H1 (cell line): Measurements from ENCODE around the gene TTC38. TPM values are rescaled to one million over a fixed set of nuclear protein-coding genes. Genes with fewer than 3 reads are reported as not detected.

Source experiments
- CTCF ChIA-PET: fragments of 300-600 bp; sonication (Branson Sonifier 250); formaldehyde crosslinking; loops from one replicate; lab custom pipeline; 2021; ENCODE audit not compliant: partially characterized antibody; lab: Charles Lee
- POLR2A ChIA-PET: fragments of 300-600 bp; sonication (Branson Sonifier 250); formaldehyde crosslinking; loops from one replicate; lab custom pipeline; 2021; ENCODE audit warnings: inconsistent platforms; ENCODE audit not compliant: partially characterized antibody; lab: Charles Lee
- DNase-seq, 2 experiments: peaks; one replicate each; pipeline versions ENCODE4 v3.0.0 to v3.0.0-alpha.2; 2010 to 2022; ENCODE audit warnings: low spot score in 2 of 2, low read depth in 1 of 2, mixed read lengths in 1 of 2
- FAIRE-seq: peaks from 2 replicates; lab custom pipeline; 2011; peaks lifted over from hg19 to GRCh38; lab: Jason Lieb, UNC
- H2AFZ ChIP-seq: 2 replicates; pipeline ENCODE4 v1.8.1; 2012; ENCODE audit warnings: low read length, inconsistent platforms
- H2AK5ac ChIP-seq: 2 replicates; pipeline ENCODE4 v1.6.1; 2013; ENCODE audit warnings: low read depth, low read length
- H2BK120ac ChIP-seq: replicated peaks from 2 replicates; pipeline ENCODE3; 2013; ENCODE audit warnings: low read depth, low read length, inconsistent platforms
- H2BK12ac ChIP-seq: 2 replicates; pipeline ENCODE4 v1.6.1; 2013; ENCODE audit warnings: low read depth, low read length
- H2BK15ac ChIP-seq: 2 replicates; pipeline ENCODE4 v1.6.1; 2013; ENCODE audit warnings: low read length
- H2BK20ac ChIP-seq: 2 replicates; pipeline ENCODE4 v1.6.1; 2013; ENCODE audit warnings: low read length
- H2BK5ac ChIP-seq: 2 replicates; pipeline ENCODE4 v1.6.1; 2013; ENCODE audit warnings: low read depth, low read length
- H3K14ac ChIP-seq: 2 replicates; pipeline ENCODE4 v1.6.1; 2013; ENCODE audit warnings: inconsistent platforms; ENCODE audit not compliant: insufficient read length
- H3K18ac ChIP-seq: 2 replicates; pipeline ENCODE4 v1.6.1; 2013; ENCODE audit warnings: low read length; ENCODE audit errors: extremely low read depth
- H3K23ac ChIP-seq: 2 replicates; pipeline ENCODE4 v1.6.1; 2013; ENCODE audit warnings: inconsistent platforms; ENCODE audit not compliant: insufficient read length
- H3K23me2 ChIP-seq: 2 replicates; pipeline ENCODE4 v1.6.1; 2013; ENCODE audit warnings: low read depth, low read length
- H3K27ac ChIP-seq: 2 replicates; pipeline ENCODE4 v1.6.1; 2011; ENCODE audit warnings: low read depth, low read length, inconsistent platforms
- H3K27me3 ChIP-seq, 4 experiments: replicated peaks in 1 of 4; 1 replicate in 1 of 4; 2 replicates in 3 of 4; pipeline versions ENCODE4 v1.6.1 to v1.8.1; 2011 to 2013; ENCODE audit warnings: low read length in 3 of 4, mild to moderate bottlenecking in 3 of 4, inconsistent platforms in 2 of 4, mixed read lengths in 2 of 4, moderate library complexity in 1 of 4; ENCODE audit not compliant: control insufficient read depth in 3 of 4, insufficient read depth in 3 of 4; ENCODE audit errors: extremely low read depth in 1 of 4
- H3K36me3 ChIP-seq, 4 experiments: 2 replicates each; pipeline versions ENCODE4 v1.6.1 to v1.8.1; 2011 to 2013; ENCODE audit warnings: mild to moderate bottlenecking in 4 of 4, low read length in 3 of 4, moderate library complexity in 2 of 4, control low read depth in 1 of 4, inconsistent platforms in 1 of 4; ENCODE audit not compliant: insufficient read depth in 4 of 4, control insufficient read depth in 2 of 4
- H3K4ac ChIP-seq: replicated peaks from 2 replicates; pipeline ENCODE3; 2013; ENCODE audit warnings: low read length, low read depth, mixed read lengths, inconsistent platforms; ENCODE audit not compliant: insufficient read length
- H3K4me1 ChIP-seq, 4 experiments: replicated peaks in 1 of 4; 1 replicate in 1 of 4; 2 replicates in 3 of 4; pipeline versions ENCODE4 v1.6.1 to v1.8.1; 2011 to 2013; ENCODE audit warnings: low read length in 3 of 4, inconsistent platforms in 2 of 4, mixed read lengths in 1 of 4; ENCODE audit not compliant: insufficient read depth in 4 of 4, control insufficient read depth in 3 of 4
- H3K4me2 ChIP-seq, 2 experiments: 2 replicates each; pipeline versions ENCODE4 v1.6.1 to v1.8.1; 2011 to 2013; ENCODE audit warnings: low read depth in 2 of 2, low read length in 2 of 2, control low read depth in 1 of 2, inconsistent platforms in 1 of 2, mild to moderate bottlenecking in 1 of 2; ENCODE audit not compliant: insufficient read depth in 1 of 2
- H3K4me3 ChIP-seq, 4 experiments: fragments of 200-600, 300-600 bp in 1 of 4; sonication (generic), shearing (Covaris generic), sonication (Bioruptor Twin) in 1 of 4; 2 replicates each; pipeline versions ENCODE4 v1.5.1 to v1.8.1; 2011 to 2016; ENCODE audit warnings: low read length in 4 of 4, low read depth in 3 of 4, control low read depth in 2 of 4, inconsistent platforms in 2 of 4, mild to moderate bottlenecking in 2 of 4, mixed read lengths in 1 of 4, moderate library complexity in 1 of 4; ENCODE audit not compliant: insufficient read depth in 2 of 4; ENCODE audit errors: extremely low read depth in 1 of 4
- H3K56ac ChIP-seq: replicated peaks from 2 replicates; pipeline ENCODE3; 2013; ENCODE audit warnings: low read depth, mild to moderate bottlenecking, mixed read lengths, low read length, inconsistent platforms; ENCODE audit not compliant: insufficient read length
- H3K79me1 ChIP-seq: 2 replicates; pipeline ENCODE4 v1.6.1; 2013; ENCODE audit warnings: low read depth, low read length, control low read depth
- H3K79me2 ChIP-seq, 2 experiments: 2 replicates each; pipeline versions ENCODE4 v1.6.1 to v1.8.1; 2012 to 2013; ENCODE audit warnings: low read length in 2 of 2, mild to moderate bottlenecking in 2 of 2, inconsistent platforms in 1 of 2; ENCODE audit not compliant: insufficient read depth in 2 of 2, control insufficient read depth in 1 of 2
- H3K9ac ChIP-seq, 4 experiments: replicated peaks in 1 of 4; 1 replicate in 1 of 4; 2 replicates in 3 of 4; pipeline versions ENCODE4 v1.6.1 to v1.8.1; 2011 to 2013; ENCODE audit warnings: low read depth in 3 of 4, low read length in 3 of 4, control low read depth in 2 of 4, mild to moderate bottlenecking in 2 of 4, moderate library complexity in 2 of 4, inconsistent platforms in 1 of 4; ENCODE audit errors: extremely low read depth in 1 of 4
- H3K9me3 ChIP-seq, 2 experiments: 2 replicates each; pipeline versions ENCODE4 v1.6.1 to v1.8.1; 2012 to 2013; ENCODE audit warnings: mild to moderate bottlenecking in 2 of 2, moderate library complexity in 2 of 2, control low read depth in 1 of 2, inconsistent platforms in 1 of 2, low read depth in 1 of 2, low read length in 1 of 2, mixed read lengths in 1 of 2; ENCODE audit not compliant: insufficient read depth in 2 of 2
- H4K20me1 ChIP-seq, 2 experiments: replicated peaks in 1 of 2; 2 replicates each; pipeline versions ENCODE3 to v1.8.1; 2011 to 2013; ENCODE audit warnings: inconsistent platforms in 2 of 2, low read length in 2 of 2, mild to moderate bottlenecking in 1 of 2; ENCODE audit not compliant: insufficient read depth in 2 of 2, control insufficient read depth in 1 of 2
- H4K5ac ChIP-seq: 2 replicates; pipeline ENCODE4 v1.6.1; 2013; ENCODE audit warnings: low read length, low read depth, mixed read lengths, inconsistent platforms; ENCODE audit not compliant: insufficient read length
- H4K8ac ChIP-seq: 2 replicates; pipeline ENCODE4 v1.8.0; 2013; ENCODE audit warnings: mild to moderate bottlenecking, moderate library complexity, low read length, inconsistent platforms; ENCODE audit not compliant: insufficient read depth; ENCODE audit errors: extremely low read depth
- H4K91ac ChIP-seq: replicated peaks from 2 replicates; pipeline ENCODE3; 2013; ENCODE audit warnings: low read length, mixed read lengths, inconsistent platforms; ENCODE audit not compliant: insufficient read length
- WGBS, 2 experiments: shearing (Covaris generic) in 1 of 2; methylation state at CpG; one replicate each; pipeline versions ENCODE4 v1.1.6 to v1.1.7; 2013 to 2015; ENCODE audit warnings: low lambda C conversion rate in 2 of 2, mixed read lengths in 2 of 2, inconsistent platforms in 1 of 2, low coverage in 1 of 2, missing lambda C conversion rate in 1 of 2; ENCODE audit not compliant: insufficient replicate concordance in 2 of 2, insufficient coverage in 1 of 2, insufficient read length in 1 of 2; ENCODE audit errors: extremely low coverage in 1 of 2, missing lambda C conversion rate in 1 of 2; 5-methylcytosine and 5-hydroxymethylcytosine counted together
- polyA plus RNA-seq, 7 experiments: library from polyadenylated mRNA; depleted of rRNA in 3 of 7; stranded (reverse) in 5 of 7; unstranded in 2 of 7; fragments of >200 nt in 5 of 7; fragments of 200-250 nt in 2 of 7; gene quantifications; 1 replicate in 5 of 7; 2 replicates in 1 of 7; 4 replicates in 1 of 7; pipeline versions ENCODE4 v1.2.1 to v1.2.3, GENCODE V29; 2011 to 2013; ENCODE audit warnings: missing spikeins in 2 of 7, mixed read lengths in 2 of 7
- total RNA-seq: library from RNA; stranded (reverse); fragmentation: NEBNext Ultra II Directional; extraction: Animal tissue kit (Norgen Biotek cat#: 25700); gene quantifications from 2 replicates; pipeline ENCODE4 v1.2.1, GENCODE V29; 2021
- TF ChIP-seq, protein P1 (sequence below): IDR thresholded peaks from 2 replicates; pipeline ENCODE4 v1.6.1; 2011; ENCODE audit warnings: low read length, improper control_type of control experiment

TTC38 gene
- total and polyA plus RNA-seq, 2 of the 8 experiments (the other 6 are each of a cell fraction or from before 2014, with no cell fraction given): 25.3 to 34.8 TPM

DNA sequence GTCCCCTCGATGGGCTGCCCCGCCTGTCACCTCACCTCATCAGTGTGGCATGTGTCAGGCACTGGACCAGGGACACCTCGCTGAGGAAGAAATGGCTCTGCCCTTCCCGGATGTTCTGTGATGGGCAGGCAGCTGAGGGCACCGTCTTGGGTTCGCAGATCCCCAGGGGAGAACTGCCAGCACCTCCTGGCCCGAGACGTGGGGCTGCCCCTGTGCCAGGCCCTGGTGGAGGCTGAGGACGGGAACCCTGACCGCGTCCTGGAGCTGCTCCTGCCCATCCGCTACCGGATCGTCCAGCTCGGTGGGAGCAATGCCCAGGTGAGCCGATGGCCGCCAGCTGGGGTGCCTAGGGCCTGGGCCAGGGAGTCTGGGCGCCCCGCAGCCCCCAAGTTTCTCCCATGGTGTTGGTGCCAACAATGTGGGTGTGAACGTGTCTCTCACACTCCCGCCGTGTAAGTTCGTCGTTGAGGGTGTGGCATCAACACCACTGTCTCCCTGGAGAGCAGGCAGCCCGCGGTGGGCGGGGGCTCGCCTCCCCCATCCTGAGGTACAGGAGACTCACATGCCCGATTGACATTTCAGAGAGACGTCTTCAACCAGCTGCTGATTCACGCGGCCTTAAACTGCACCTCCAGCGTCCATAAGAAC lies 21.6 kb downstream of the TTC38 start:
- no peak overlapping the region for H3K23ac ChIP-seq
- H3K27ac ChIP-seq: no peak overlapping the region
- WGBS, 2 experiments: 95% methylated on average over 32 of the region's 33 CpGs; no CpG with 5 or more reads in 1 of the 2 experiments
- H3K4me2 ChIP-seq: no peak overlapping the region
- no peak overlapping the region for H4K91ac ChIP-seq
- no peaks in the 10 kb centered on the region for H3K79me2 ChIP-seq
- DNase-seq (no peak), FAIRE-seq (no peak)
- POLR2A ChIA-PET: interaction anchor here (1.0 to 1.2 kb wide), 2 partner anchors 9 to 34 kb away, joined by 3 to 4 read pairs; no protein-coding TSS in a partner anchor
- H2AFZ ChIP-seq: no peak overlapping the region
- H4K20me1 ChIP-seq: peaks cover 0 to 3% of the 10 kb centered on the region in 2 experiments
- H3K79me1 ChIP-seq: no peaks in the 10 kb centered on the region; the same call in 1 of the 2 replicates
- H3K14ac ChIP-seq: no peak overlapping the region
- H3K18ac ChIP-seq: no peak overlapping the region
- no peak overlapping the region for H2BK120ac ChIP-seq
- no peak overlapping the region for H2BK5ac ChIP-seq
- H2BK12ac ChIP-seq: no peak overlapping the region
- H3K4ac ChIP-seq: no peak overlapping the region
- H3K9me3 ChIP-seq: no peaks in the 10 kb centered on the region
- H3K36me3 ChIP-seq: peaks cover 0 to 7% (median 0%) of the 10 kb centered on the region in 4 experiments; a peak in 3 of 8 replicates
- H2BK15ac ChIP-seq: no peak overlapping the region
- no peak overlapping the region for H2AK5ac ChIP-seq
- H3K27me3 ChIP-seq: no peaks in the 10 kb centered on the region
- no peak overlapping the region for H4K5ac ChIP-seq
- H2BK20ac ChIP-seq: no peak overlapping the region
- H3K4me3 ChIP-seq: no peak overlapping the region
- H3K4me1 ChIP-seq: no peaks in the 10 kb centered on the region
- H3K23me2 ChIP-seq: no peaks in the 10 kb centered on the region
- H3K9ac ChIP-seq: no peak overlapping the region
- CTCF ChIA-PET: interaction anchor here (0.7 kb wide), 1 partner anchor 23 kb away, joined by 4 read pairs; no protein-coding TSS in a partner anchor
- no peak overlapping the region for H3K56ac ChIP-seq
- no peak overlapping the region for H4K8ac ChIP-seq
- TF ChIP-seq, protein P1, sequence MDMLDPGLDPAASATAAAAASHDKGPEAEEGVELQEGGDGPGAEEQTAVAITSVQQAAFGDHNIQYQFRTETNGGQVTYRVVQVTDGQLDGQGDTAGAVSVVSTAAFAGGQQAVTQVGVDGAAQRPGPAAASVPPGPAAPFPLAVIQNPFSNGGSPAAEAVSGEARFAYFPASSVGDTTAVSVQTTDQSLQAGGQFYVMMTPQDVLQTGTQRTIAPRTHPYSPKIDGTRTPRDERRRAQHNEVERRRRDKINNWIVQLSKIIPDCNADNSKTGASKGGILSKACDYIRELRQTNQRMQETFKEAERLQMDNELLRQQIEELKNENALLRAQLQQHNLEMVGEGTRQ: no peak
